Measurements from ENCODE around the gene ZNF700. TPM values are rescaled to one million over a fixed set of nuclear protein-coding genes. Genes with fewer than 3 reads are reported as not detected.
"Not testable (repeated sequence)": the region's sequence is repeated elsewhere in the genome, so short reads cannot be mapped to it uniquely, and the experiment has no call there.

The ZNF700 gene
- total RNA-seq, 2 donors from 2014 or later: 13.4 to 17.1 TPM

DNA sequence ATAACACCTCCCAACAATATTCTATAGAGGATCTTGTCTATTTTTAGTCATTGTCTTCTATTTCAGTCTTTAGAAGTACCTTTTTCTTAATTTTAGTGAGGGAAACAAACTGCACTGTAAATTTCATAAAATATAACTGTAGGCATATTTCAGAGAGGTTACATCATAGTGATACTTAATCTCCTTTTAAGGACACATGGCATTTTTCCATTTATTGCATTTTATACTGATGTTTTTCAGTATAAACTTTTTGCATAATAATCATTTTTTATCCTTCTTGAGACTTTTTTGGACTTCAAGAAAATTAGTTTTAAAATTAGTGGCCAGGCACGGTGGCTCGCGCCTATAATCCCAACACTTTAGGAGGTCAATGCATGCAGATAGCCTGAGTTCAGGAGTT lies 6.6 kb downstream of the ZNF700 start:
- H3K9me3 ChIP-seq: no peaks in the 10 kb centered on the region
- no peak for DNase-seq
- no peaks in the 10 kb centered on the region for H3K27me3 ChIP-seq
- H3K4me3 ChIP-seq: no peak overlapping the region
- no peak overlapping the region for H3K27ac ChIP-seq
- TF ChIP-seq, protein P1, sequence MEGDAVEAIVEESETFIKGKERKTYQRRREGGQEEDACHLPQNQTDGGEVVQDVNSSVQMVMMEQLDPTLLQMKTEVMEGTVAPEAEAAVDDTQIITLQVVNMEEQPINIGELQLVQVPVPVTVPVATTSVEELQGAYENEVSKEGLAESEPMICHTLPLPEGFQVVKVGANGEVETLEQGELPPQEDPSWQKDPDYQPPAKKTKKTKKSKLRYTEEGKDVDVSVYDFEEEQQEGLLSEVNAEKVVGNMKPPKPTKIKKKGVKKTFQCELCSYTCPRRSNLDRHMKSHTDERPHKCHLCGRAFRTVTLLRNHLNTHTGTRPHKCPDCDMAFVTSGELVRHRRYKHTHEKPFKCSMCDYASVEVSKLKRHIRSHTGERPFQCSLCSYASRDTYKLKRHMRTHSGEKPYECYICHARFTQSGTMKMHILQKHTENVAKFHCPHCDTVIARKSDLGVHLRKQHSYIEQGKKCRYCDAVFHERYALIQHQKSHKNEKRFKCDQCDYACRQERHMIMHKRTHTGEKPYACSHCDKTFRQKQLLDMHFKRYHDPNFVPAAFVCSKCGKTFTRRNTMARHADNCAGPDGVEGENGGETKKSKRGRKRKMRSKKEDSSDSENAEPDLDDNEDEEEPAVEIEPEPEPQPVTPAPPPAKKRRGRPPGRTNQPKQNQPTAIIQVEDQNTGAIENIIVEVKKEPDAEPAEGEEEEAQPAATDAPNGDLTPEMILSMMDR (IDR thresholded peaks at IDR 0.05): no peak
- H3K4me1 ChIP-seq: no peaks in the 10 kb centered on the region
- no peak overlapping the region for H3K9ac ChIP-seq (ENCODE audit: low read depth in 2 of 2, low read length in 2 of 2)
- intact Hi-C loops (cut with DNase I): no loop called here
- H3K36me3 ChIP-seq: no peaks in the 10 kb centered on the region

DNA sequence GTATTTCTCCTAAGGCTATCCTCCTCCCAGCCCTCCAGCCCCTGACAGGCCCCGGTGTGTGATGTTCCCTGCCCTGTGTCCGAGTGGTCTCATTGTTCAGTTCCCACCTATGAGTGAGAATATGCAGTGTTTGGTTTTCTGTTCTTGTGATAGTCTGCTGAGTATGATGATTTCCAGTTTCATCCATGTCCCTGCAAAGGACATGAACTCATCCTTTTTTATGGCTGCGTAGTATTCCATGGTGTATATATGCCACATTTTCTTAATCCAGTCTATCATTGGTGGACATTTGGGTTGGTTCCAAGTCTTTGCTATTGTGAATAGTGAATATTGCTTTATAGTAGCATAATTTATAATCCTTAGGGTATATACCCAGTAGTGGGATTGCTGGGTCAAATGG lies 10.9 kb downstream of the ZNF700 start:
- H3K36me3 ChIP-seq; H3K4me3 ChIP-seq; DNase-seq; H3K4me1 ChIP-seq; H3K27ac ChIP-seq; H3K27me3 ChIP-seq; H3K9me3 ChIP-seq; H3K9ac ChIP-seq (ENCODE audit: low read depth in 2 of 2, low read length in 2 of 2); intact Hi-C loops (cut with DNase I): not testable (repeated sequence)

DNA sequence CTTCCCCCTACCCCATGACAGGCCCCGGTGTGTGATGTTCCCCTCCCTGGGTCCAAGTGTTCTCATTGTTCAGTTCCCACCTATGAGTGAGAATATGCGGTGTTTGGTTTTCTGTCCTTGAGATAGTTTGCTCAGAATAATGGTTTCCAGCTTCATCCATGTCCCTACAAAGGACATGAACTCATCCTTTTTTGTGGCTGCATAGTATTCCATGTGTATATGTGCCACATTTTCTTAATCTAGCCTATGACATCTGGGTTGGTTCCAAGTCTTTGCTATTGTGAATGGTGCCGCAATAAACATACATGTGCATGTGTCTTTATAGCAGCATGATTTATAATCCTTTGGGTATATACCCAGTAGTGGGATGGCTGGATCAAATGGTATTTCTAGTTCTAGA lies 13.5 kb downstream of the ZNF700 start:
- H3K4me1 ChIP-seq; DNase-seq; intact Hi-C loops (cut with DNase I); H3K9me3 ChIP-seq; H3K27me3 ChIP-seq; H3K9ac ChIP-seq (ENCODE audit: low read depth in 2 of 2, low read length in 2 of 2); H3K4me3 ChIP-seq; H3K36me3 ChIP-seq; H3K27ac ChIP-seq: not testable (repeated sequence)

DNA sequence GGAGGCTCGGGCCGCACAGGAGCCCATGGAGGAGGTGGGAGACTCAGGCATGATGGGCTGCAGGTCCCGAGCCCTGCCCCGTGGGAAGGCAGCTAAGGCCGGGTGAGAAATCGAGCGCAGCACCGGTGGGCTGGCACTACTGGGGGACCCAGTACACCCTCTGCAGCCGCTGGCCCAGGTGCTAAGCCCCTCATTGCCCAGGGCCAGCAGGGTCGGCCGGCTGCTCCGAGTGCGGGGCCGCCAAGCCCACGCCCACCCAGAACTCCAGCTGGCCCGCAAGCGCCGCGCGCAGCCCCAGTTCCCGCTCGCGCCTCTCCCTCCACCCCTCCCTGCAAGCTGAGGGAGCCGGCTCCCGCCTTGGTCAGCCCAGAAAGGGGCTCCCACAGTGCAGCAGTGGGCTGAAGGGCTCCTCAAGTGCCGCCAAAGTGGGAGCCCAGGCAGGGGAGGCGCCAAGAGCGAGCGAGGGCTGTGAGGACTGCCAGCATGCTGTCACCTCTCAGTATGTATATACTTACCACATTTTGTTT lies 16.5 kb downstream of the ZNF700 start:
- H3K4me3 ChIP-seq; intact Hi-C loops (cut with DNase I); DNase-seq; H3K4me1 ChIP-seq; H3K36me3 ChIP-seq; H3K27me3 ChIP-seq; H3K27ac ChIP-seq; H3K9ac ChIP-seq (ENCODE audit: low read depth in 2 of 2, low read length in 2 of 2): not testable (repeated sequence)
- peaks cover 15% of the 10 kb centered on the region for H3K9me3 ChIP-seq

DNA sequence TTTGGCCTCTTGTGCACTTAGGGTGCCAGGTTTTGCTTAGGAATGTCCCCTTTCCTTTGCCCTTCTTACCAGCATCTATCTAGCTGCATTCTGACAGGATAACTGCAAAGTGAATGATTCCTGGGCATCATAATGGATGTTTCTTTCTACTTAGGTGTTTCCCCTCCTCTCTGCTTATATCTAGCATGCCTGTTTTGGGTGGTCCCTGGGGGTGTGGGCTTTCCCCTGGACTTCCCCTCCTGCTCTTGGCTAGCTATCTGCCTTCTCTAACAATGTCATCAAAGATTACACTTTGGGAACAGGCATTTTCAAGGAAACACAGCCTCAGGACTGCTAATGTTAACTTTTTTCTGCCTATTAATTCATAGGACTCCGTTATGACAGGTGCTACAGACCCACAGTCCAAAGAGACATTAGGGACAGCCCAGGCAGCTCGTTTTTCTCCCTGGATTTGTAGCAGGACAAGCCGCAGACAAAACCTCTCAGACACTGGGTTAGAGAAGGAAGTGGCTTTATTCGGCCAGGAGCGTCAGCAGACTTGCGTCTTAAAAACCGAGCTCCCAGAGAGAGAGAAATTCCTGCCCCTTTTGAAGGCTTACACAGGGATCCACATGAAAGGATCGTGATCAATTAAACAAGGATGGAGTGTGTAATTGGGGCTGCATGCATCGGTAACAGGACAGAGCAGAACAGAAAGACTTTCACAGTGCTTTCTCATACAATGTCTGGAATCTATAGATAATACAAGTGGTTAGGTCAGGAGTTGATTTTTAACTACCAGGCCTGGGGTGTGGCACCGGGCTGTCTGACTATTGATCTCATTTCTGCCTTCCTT lies 17.3 kb downstream of the ZNF700 start:
- Histone ChIP-seq H3K36me3 (no peaks in the 10 kb centered on the region), H3K27me3 (no peaks in the 10 kb centered on the region), H3K9me3 (peaks cover 23% of the 10 kb centered on the region), H3K4me3 (no peak overlapping the region), H3K9ac (ENCODE audit: low read depth in 2 of 2, low read length in 2 of 2) (no peak overlapping the region), H3K4me1 (no peaks in the 10 kb centered on the region), H3K27ac (no peak overlapping the region)
- DNase-seq: no peak
- intact Hi-C loops (cut with DNase I): no loop called here
- TF ChIP-seq, protein P1 (IDR thresholded peaks at IDR 0.05): no peak

DNA sequence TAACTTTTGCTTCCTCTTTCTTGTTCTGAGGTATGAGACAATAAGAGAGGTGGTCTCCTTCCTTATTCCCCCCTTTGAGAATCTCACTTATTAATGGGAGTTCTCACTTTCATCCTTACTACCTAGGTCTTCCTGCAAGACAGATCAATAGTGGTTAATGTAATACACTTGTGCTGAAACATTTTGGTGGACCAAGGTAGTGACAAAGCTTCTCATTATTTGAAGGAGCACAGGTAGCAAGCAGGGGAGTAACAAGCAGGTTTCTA lies 17.9 kb downstream of the ZNF700 start:
- H3K36me3 ChIP-seq: peaks cover 4% of the 10 kb centered on the region
- no peak overlapping the region for H3K27ac ChIP-seq
- DNase-seq: no peak

DNA sequence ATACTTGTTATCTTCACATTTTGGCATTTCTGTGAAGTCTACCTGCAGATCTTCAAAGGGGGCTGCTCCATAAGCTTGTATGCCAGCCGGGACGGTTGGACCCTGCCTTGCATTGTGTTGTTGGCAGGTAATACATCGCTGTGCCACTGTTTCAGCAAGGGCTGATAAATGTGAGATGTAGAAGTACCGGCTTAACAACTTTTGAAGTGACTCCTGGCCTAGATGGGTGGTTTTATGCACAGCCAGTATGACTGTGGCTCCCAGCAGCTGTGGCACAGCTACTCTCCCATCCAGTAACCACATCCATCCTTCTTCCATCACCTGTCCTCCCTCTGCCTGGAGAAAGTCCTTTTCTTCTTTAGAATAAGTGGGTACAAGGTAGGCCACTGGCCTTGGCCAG lies 19.7 kb downstream of the ZNF700 start:
- intact Hi-C loops (cut with DNase I): no loop called here
- H3K4me3 ChIP-seq: no peak overlapping the region

More for the DNA sequence above, 17.9 kb downstream of the ZNF700 start:
- TF ChIP-seq, protein P1 (IDR thresholded peaks at IDR 0.05): no peak
- no peaks in the 10 kb centered on the region for H3K4me1 ChIP-seq
- H3K4me3 ChIP-seq: no peak overlapping the region
- intact Hi-C loops (cut with DNase I): no loop called here
- H3K9ac ChIP-seq (ENCODE audit: low read depth in 2 of 2, low read length in 2 of 2): no peak overlapping the region
- H3K9me3 ChIP-seq: peaks cover 26% of the 10 kb centered on the region
- H3K27me3 ChIP-seq: no peaks in the 10 kb centered on the region

More for the DNA sequence above, 19.7 kb downstream of the ZNF700 start:
- no peak overlapping the region for H3K27ac ChIP-seq
- peaks cover 38% of the 10 kb centered on the region for H3K9me3 ChIP-seq
- no peaks in the 10 kb centered on the region for H3K27me3 ChIP-seq
- H3K9ac ChIP-seq (ENCODE audit: low read depth in 2 of 2, low read length in 2 of 2): no peak overlapping the region
- no peak for DNase-seq
- H3K36me3 ChIP-seq: peaks cover 21% of the 10 kb centered on the region
- no peaks in the 10 kb centered on the region for H3K4me1 ChIP-seq
- TF ChIP-seq, protein P1 (IDR thresholded peaks at IDR 0.05): no peak

All from colonic mucosa (tissue), 4 donors.